Lung (tissue), 12 donors: ENCODE results near the gene KLK8. TPM values are rescaled to one million over a fixed set of nuclear protein-coding genes. Genes with fewer than 3 reads are reported as not detected.

Experiments used
- ATAC-seq: fragments of 200-7000 bp; cut with Tn5 transposase; one replicate; pipeline ENCODE4 v1.9.1; 2020; ENCODE audit warnings: moderate number of reproducible peaks; ENCODE audit not compliant: insufficient read depth, low FRiP score
- DNase-seq, 3 donors: peaks; one replicate each; pipeline ENCODE4 v3.0.0-alpha.2; 2013 to 2017
- H3K27ac ChIP-seq, 2 donors: one replicate each; pipeline ENCODE4 v1.5.1; 2013; ENCODE audit warnings: mild to moderate bottlenecking in 2 of 2, moderate library complexity in 2 of 2, control low read depth in 1 of 2, inconsistent platforms in 1 of 2, low read depth in 1 of 2, low read length in 1 of 2
- H3K27me3 ChIP-seq, 3 donors: one replicate each; pipeline ENCODE4 v1.5.1; 2013; ENCODE audit warnings: low read length in 2 of 3; ENCODE audit not compliant: control insufficient read depth in 3 of 3, insufficient read depth in 3 of 3
- H3K36me3 ChIP-seq, 4 donors: one replicate each; pipeline ENCODE4 v1.5.1; 2013; ENCODE audit warnings: low read length in 4 of 4, mild to moderate bottlenecking in 1 of 4, moderate library complexity in 1 of 4; ENCODE audit not compliant: control insufficient read depth in 4 of 4, insufficient read depth in 4 of 4
- H3K4me1 ChIP-seq, 5 donors: one replicate each; pipeline ENCODE4 v1.5.1; 2013; ENCODE audit warnings: low read length in 5 of 5, mild to moderate bottlenecking in 2 of 5, moderate library complexity in 1 of 5; ENCODE audit not compliant: control insufficient read depth in 5 of 5, insufficient read depth in 5 of 5
- H3K4me3 ChIP-seq: one replicate; pipeline ENCODE4 v1.5.1; 2013; ENCODE audit warnings: mild to moderate bottlenecking, control low read depth, moderate library complexity
- H3K9ac ChIP-seq, 2 donors: one replicate each; pipeline ENCODE4 v1.5.1; 2013; ENCODE audit warnings: low read length in 2 of 2, control low read depth in 1 of 2; ENCODE audit not compliant: insufficient read depth in 1 of 2
- H3K9me3 ChIP-seq, 4 donors: one replicate each; pipeline ENCODE4 v1.5.1; 2013; ENCODE audit warnings: low read length in 3 of 4, mild to moderate bottlenecking in 1 of 4, moderate library complexity in 1 of 4; ENCODE audit not compliant: control insufficient read depth in 4 of 4, insufficient read depth in 3 of 4
- CTCF ChIP-seq: IDR thresholded peaks from 2 replicates; pipeline ENCODE4 v1.5.1; 2012; ENCODE audit warnings: mild to moderate bottlenecking; ENCODE audit errors: control extremely low read depth, extremely low read depth
- WGBS, 2 donors: extraction: QIAGEN DNeasy Blood & Tissue Kit; methylation state at CpG; one replicate each; pipeline ENCODE4 v1.1.7; 2013; 5-methylcytosine and 5-hydroxymethylcytosine counted together
- polyA plus RNA-seq, 2 donors: library from polyadenylated mRNA; stranded (reverse); fragments of 200-250 nt; gene quantifications; one replicate each; pipeline ENCODE4 v1.2.1, GENCODE V29; 2013
- total RNA-seq, 2 donors: library from RNA; depleted of rRNA in 1 of 2; stranded (reverse); fragments of >200 nt in 1 of 2; gene quantifications; one replicate each; pipeline ENCODE4 v1.2.1, GENCODE V29; 2014 to 2021
- donor health status: control.
- donor health status: control.
- donor health status: Bipolar disorder and iron deficiency.
- donor health status: healthy.
- donor health status: DM: yes; HTN: yes; CAD: no.

The KLK8 gene
- total and polyA plus RNA-seq, 4 donors = 0.39 to 0.74 TPM; not detected in 2

DNA sequence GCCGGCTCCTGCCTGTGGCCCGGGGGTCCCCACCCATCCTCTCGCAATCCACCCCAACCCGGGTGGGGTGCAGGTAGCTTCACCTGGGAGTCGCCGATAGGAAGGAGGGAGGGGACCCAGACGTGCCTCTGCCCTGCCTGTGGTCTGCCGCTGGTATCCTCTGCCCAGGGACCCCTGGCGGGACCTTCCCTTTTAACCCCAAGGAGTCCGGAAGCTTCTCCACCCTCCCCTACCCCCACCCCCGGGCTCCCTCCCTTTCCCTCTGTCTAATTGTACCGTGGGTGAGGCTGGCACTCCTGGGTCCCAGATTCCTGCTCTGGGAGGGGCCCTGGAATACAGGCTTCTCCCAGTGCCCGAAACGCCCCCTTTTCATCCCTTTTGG lies 18.1 kb upstream of the KLK8 start, which contains the start of gene KLK10:
KLK10 (minus strand) TSS at position 166 of the 382 bp plus-strand sequence. CDS start 579 bp downstream, outside the sequence.
- no peak for ATAC-seq
- no peak for DNase-seq

DNA sequence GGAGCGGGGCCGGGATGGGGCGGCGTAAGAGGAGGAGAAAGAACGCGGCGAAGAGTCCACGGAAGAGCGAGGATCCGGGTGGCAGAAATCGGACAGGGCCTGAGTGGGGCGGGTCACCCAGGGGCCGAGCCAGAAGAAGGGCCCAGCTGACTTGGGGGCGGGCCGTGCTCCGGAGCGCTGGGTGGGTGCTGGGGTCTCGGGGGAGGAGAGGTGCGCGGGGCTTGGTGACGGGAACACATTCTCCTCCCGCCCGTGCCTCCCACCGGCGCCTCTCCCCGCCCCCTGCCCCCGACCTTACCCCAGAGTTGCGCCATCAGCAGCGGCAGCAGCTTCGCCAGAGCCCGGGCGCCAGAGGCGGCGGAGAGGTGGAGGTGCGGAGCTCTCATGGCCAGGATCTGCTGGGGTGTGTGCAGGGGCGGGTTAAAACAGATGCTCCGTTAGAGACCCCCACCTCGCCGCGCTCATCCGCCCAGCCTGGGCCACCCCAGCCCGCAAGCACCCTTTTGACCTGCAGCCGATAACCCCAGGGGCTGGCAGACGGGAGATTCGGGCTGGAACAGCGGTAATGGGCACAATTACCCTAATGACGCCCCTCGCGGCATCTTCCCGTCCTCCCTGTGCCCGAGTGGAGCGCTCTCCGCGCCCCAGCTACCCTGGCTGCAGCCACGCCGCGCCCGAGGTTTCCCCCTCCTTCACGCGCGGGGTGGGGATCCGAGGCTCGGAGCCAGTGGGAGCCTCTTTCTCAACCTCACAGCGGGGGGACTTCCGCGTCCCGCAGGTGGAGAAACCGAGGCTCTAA lies 17.5 kb upstream of the KLK8 start:
- peaks cover 0 to 10% (median 0%) of the 10 kb centered on the region in 5 donors for H3K4me1 ChIP-seq
- ATAC-seq = peak; percentile 49
- no peak overlapping the region for H3K9ac ChIP-seq
- H3K27ac ChIP-seq = no peak overlapping the region
- TF ChIP-seq CTCF = no peak
- H3K27me3 ChIP-seq = peaks cover 2 to 41% (median 36%) of the 10 kb centered on the region in 3 donors
- H3K9me3 ChIP-seq = peaks cover 0 to 6% (median 0%) of the 10 kb centered on the region in 4 donors
- no peaks in the 10 kb centered on the region for H3K36me3 ChIP-seq
- WGBS, 2 donors = 1 to 3% methylated on average over 64 to 68 of the region's 68 CpGs
- DNase-seq = peak; percentile 11 to 44 (median 11)
- no peak overlapping the region for H3K4me3 ChIP-seq

More for the DNA sequence above, 18.1 kb upstream of the KLK8 start, which contains the start of gene KLK10:
- Histone ChIP-seq H3K4me1 (peaks cover 0 to 10% (median 0%) of the 10 kb centered on the region in 5 donors), H3K4me3 (no peak within 1 kb of the TSS), H3K27ac (no peak within 1 kb of the TSS), H3K36me3 (no peaks in the 10 kb centered on the region), H3K27me3 (peaks cover 2 to 40% (median 36%) of the 10 kb centered on the region in 3 donors), H3K9ac (no peak within 1 kb of the TSS), H3K9me3 (peaks cover 0 to 6% (median 0%) of the 10 kb centered on the region in 4 donors)
- TF ChIP-seq CTCF = no peak
- WGBS, 2 donors = 3 to 6% methylated on average over 9 to 14 of the region's 14 CpGs

GRCh38 chr19:51016798-51017683 lies 15.6 kb upstream of the KLK8 start:
- peak; percentile 38 for ATAC-seq
- no peak for TF ChIP-seq CTCF
- H3K4me3 ChIP-seq = no peak overlapping the region
- H3K9me3 ChIP-seq = peaks cover 0 to 3% (median 0%) of the 10 kb centered on the region in 4 donors
- peak; percentile 37 to 48 (median 43) for DNase-seq
- H3K9ac ChIP-seq = no peak overlapping the region
- H3K27me3 ChIP-seq = peaks cover 2 to 53% (median 36%) of the 10 kb centered on the region in 3 donors
- peaks cover 0 to 10% (median 0%) of the 10 kb centered on the region in 5 donors for H3K4me1 ChIP-seq
- no peaks in the 10 kb centered on the region for H3K36me3 ChIP-seq
- WGBS, 2 donors = 2% methylated on average over 67 to 68 of the region's 68 CpGs
- no peak overlapping the region for H3K27ac ChIP-seq
